ENCODE results near the gene CCP110.

Gene CCP110

GRCh38 chr16:19574615-19575014 is 50.9 kb downstream of the CCP110 start:
- Histone ChIP-seq H3K4me1 (ENCODE audit: control insufficient read depth, insufficient read depth, low read length, poor library complexity, severe bottlenecking) (no peaks in the 10 kb centered on the region), H3K9me3 (ENCODE audit: control insufficient read depth, low read length) (no peaks in the 10 kb centered on the region), H3K27ac (ENCODE audit: low read depth, low read length, severe bottlenecking) (no peak overlapping the region), H3K4me3 (ENCODE audit: extremely low read depth, insufficient read depth, low read length, poor library complexity, severe bottlenecking) (no peak overlapping the region), H3K36me3 (ENCODE audit: control insufficient read depth, insufficient read depth, low read length) (peaks cover 81% of the 10 kb centered on the region)
- WGBS, 2 experiments (ENCODE audit: insufficient coverage in 2 of 2): 100% methylated on average over 1 of the region's 2 CpGs; no CpG with 5 or more reads in 1 of the 2 experiments

- 94% methylated on average over 8 to 10 of the region's 10 CpGs for WGBS, 2 experiments (ENCODE audit: insufficient coverage in 2 of 2)
- Histone ChIP-seq H3K4me1 (ENCODE audit: control insufficient read depth, insufficient read depth, low read length, poor library complexity, severe bottlenecking) (no peaks in the 10 kb centered on the region), H3K36me3 (ENCODE audit: control insufficient read depth, insufficient read depth, low read length) (peaks cover 85% of the 10 kb centered on the region), H3K27ac (ENCODE audit: low read depth, low read length, severe bottlenecking) (no peak overlapping the region), H3K4me3 (ENCODE audit: extremely low read depth, insufficient read depth, low read length, poor library complexity, severe bottlenecking) (no peak overlapping the region), H3K9me3 (ENCODE audit: control insufficient read depth, low read length) (peaks cover 7% of the 10 kb centered on the region)
Measured at GRCh38 chr16:19578378-19578971, 54.7 kb downstream of the CCP110 start.

GRCh38 chr16:19582050-19582831 is 58.5 kb downstream of the CCP110 start:
- peaks cover 69% of the 10 kb centered on the region for H3K36me3 ChIP-seq (ENCODE audit: control insufficient read depth, insufficient read depth, low read length)
- no peak overlapping the region for H3K27ac ChIP-seq (ENCODE audit: low read depth, low read length, severe bottlenecking)
- H3K9me3 ChIP-seq (ENCODE audit: control insufficient read depth, low read length): peaks cover 7% of the 10 kb centered on the region
- WGBS, 2 experiments (ENCODE audit: insufficient coverage in 2 of 2): 81 to 87% methylated on average over 4 of the region's 10 CpGs
- H3K4me1 ChIP-seq (ENCODE audit: control insufficient read depth, insufficient read depth, low read length, poor library complexity, severe bottlenecking): no peaks in the 10 kb centered on the region
- no peak overlapping the region for H3K4me3 ChIP-seq (ENCODE audit: extremely low read depth, insufficient read depth, low read length, poor library complexity, severe bottlenecking)

GRCh38 chr16:19583665-19584300 is 60.0 kb downstream of the CCP110 start:
- no peak overlapping the region for H3K4me3 ChIP-seq (ENCODE audit: extremely low read depth, insufficient read depth, low read length, poor library complexity, severe bottlenecking)
- peaks cover 7% of the 10 kb centered on the region for H3K9me3 ChIP-seq (ENCODE audit: control insufficient read depth, low read length)
- 7 to 8% methylated on average over 2 of the region's 5 CpGs for WGBS, 2 experiments (ENCODE audit: insufficient coverage in 2 of 2)
- H3K36me3 ChIP-seq (ENCODE audit: control insufficient read depth, insufficient read depth, low read length): peaks cover 60% of the 10 kb centered on the region
- H3K4me1 ChIP-seq (ENCODE audit: control insufficient read depth, insufficient read depth, low read length, poor library complexity, severe bottlenecking): no peaks in the 10 kb centered on the region
- no peak overlapping the region for H3K27ac ChIP-seq (ENCODE audit: low read depth, low read length, severe bottlenecking)

- peaks cover 6% of the 10 kb centered on the region for H3K4me1 ChIP-seq (ENCODE audit: control insufficient read depth, insufficient read depth, low read length, poor library complexity, severe bottlenecking)
- H3K36me3 ChIP-seq (ENCODE audit: control insufficient read depth, insufficient read depth, low read length): peaks cover 47% of the 10 kb centered on the region
- WGBS, 2 experiments (ENCODE audit: insufficient coverage in 2 of 2): 92 to 100% methylated on average over 2 of the region's 5 CpGs
- no peak overlapping the region for H3K27ac ChIP-seq (ENCODE audit: low read depth, low read length, severe bottlenecking)
- H3K9me3 ChIP-seq (ENCODE audit: control insufficient read depth, low read length): no peaks in the 10 kb centered on the region
- no peak overlapping the region for H3K4me3 ChIP-seq (ENCODE audit: extremely low read depth, insufficient read depth, low read length, poor library complexity, severe bottlenecking)
Measured at GRCh38 chr16:19588661-19589060, 64.9 kb downstream of the CCP110 start.

- no peak overlapping the region for H3K27ac ChIP-seq (ENCODE audit: low read depth, low read length, severe bottlenecking)
- H3K9me3 ChIP-seq (ENCODE audit: control insufficient read depth, low read length): no peaks in the 10 kb centered on the region
- peaks cover 51% of the 10 kb centered on the region for H3K36me3 ChIP-seq (ENCODE audit: control insufficient read depth, insufficient read depth, low read length)
- H3K4me1 ChIP-seq (ENCODE audit: control insufficient read depth, insufficient read depth, low read length, poor library complexity, severe bottlenecking): peaks cover 6% of the 10 kb centered on the region
- H3K4me3 ChIP-seq (ENCODE audit: extremely low read depth, insufficient read depth, low read length, poor library complexity, severe bottlenecking): no peak overlapping the region
- 89 to 96% methylated on average over 1 to 4 of the region's 5 CpGs for WGBS, 2 experiments (ENCODE audit: insufficient coverage in 2 of 2)
Measured at GRCh38 chr16:19589106-19589505, 65.4 kb downstream of the CCP110 start.

- H3K27ac ChIP-seq (ENCODE audit: low read depth, low read length, severe bottlenecking): peak overlapping the region; percentile 26
- no peaks in the 10 kb centered on the region for H3K9me3 ChIP-seq (ENCODE audit: control insufficient read depth, low read length)
- peaks cover 7% of the 10 kb centered on the region for H3K4me1 ChIP-seq (ENCODE audit: control insufficient read depth, insufficient read depth, low read length, poor library complexity, severe bottlenecking)
- WGBS, 2 experiments (ENCODE audit: insufficient coverage in 2 of 2): 91 to 93% methylated on average over 1 to 2 of the region's 8 CpGs
- H3K4me3 ChIP-seq (ENCODE audit: extremely low read depth, insufficient read depth, low read length, poor library complexity, severe bottlenecking): no peak overlapping the region
- H3K36me3 ChIP-seq (ENCODE audit: control insufficient read depth, insufficient read depth, low read length): peaks cover 55% of the 10 kb centered on the region
Measured at GRCh38 chr16:19589771-19590302, 66.1 kb downstream of the CCP110 start.

GRCh38 chr16:19595043-19595767 is 71.5 kb downstream of the CCP110 start:
- no peaks in the 10 kb centered on the region for H3K9me3 ChIP-seq (ENCODE audit: control insufficient read depth, low read length)
- H3K36me3 ChIP-seq (ENCODE audit: control insufficient read depth, insufficient read depth, low read length): peaks cover 48% of the 10 kb centered on the region
- H3K4me1 ChIP-seq (ENCODE audit: control insufficient read depth, insufficient read depth, low read length, poor library complexity, severe bottlenecking): peaks cover 7% of the 10 kb centered on the region
- WGBS, 2 experiments (ENCODE audit: insufficient coverage in 2 of 2): 87 to 93% methylated on average over 18 to 19 of the region's 19 CpGs
- peak overlapping the region; percentile 64 for H3K27ac ChIP-seq (ENCODE audit: low read depth, low read length, severe bottlenecking)
- no peak overlapping the region for H3K4me3 ChIP-seq (ENCODE audit: extremely low read depth, insufficient read depth, low read length, poor library complexity, severe bottlenecking)

GRCh38 chr16:19598805-19599510 is 75.2 kb downstream of the CCP110 start:
- WGBS, 2 experiments (ENCODE audit: insufficient coverage in 2 of 2): 63 to 90% methylated on average over 3 to 6 of the region's 6 CpGs
- Histone ChIP-seq H3K4me3 (ENCODE audit: extremely low read depth, insufficient read depth, low read length, poor library complexity, severe bottlenecking) (no peak overlapping the region), H3K36me3 (ENCODE audit: control insufficient read depth, insufficient read depth, low read length) (peaks cover 34% of the 10 kb centered on the region), H3K4me1 (ENCODE audit: control insufficient read depth, insufficient read depth, low read length, poor library complexity, severe bottlenecking) (peaks cover 7% of the 10 kb centered on the region), H3K27ac (ENCODE audit: low read depth, low read length, severe bottlenecking) (no peak overlapping the region), H3K9me3 (ENCODE audit: control insufficient read depth, low read length) (no peaks in the 10 kb centered on the region)

All from mesodermal cell (in vitro differentiated cells).